DOHH2 (cell line): Measurements from ENCODE around the gene L3MBTL2.

Experiments
- H3F3A ChIP-seq: fragments of 200-600 bp; sonication (generic), shearing (Covaris generic); 2 replicates; pipeline ENCODE4 v1.6.0; 2016; ENCODE audit warnings: antibody characterized with exemption, mild to moderate bottlenecking; ENCODE audit not compliant: control insufficient read depth, insufficient read depth
- H3K27ac ChIP-seq: fragments of 200-600 bp; sonication (generic); 2 replicates; pipeline ENCODE4 v1.5.1; 2014; ENCODE audit warnings: low read depth, mild to moderate bottlenecking, low read length, moderate library complexity
- H3K27me3 ChIP-seq: fragments of 200-600 bp; sonication (generic); 2 replicates; pipeline ENCODE4 v1.6.1; 2014; ENCODE audit warnings: mild to moderate bottlenecking, low read length, mixed read lengths; ENCODE audit not compliant: control insufficient read depth
- H3K36me3 ChIP-seq: fragments of 200-600 bp; sonication (generic); 2 replicates; pipeline ENCODE4 v1.6.1; 2014; ENCODE audit warnings: mild to moderate bottlenecking, low read length, moderate library complexity, mixed read lengths; ENCODE audit not compliant: control insufficient read depth
- H3K4me1 ChIP-seq: fragments of 200-600 bp; sonication (generic); 2 replicates; pipeline ENCODE4 v1.6.1; 2014; ENCODE audit warnings: mild to moderate bottlenecking, low read length, mixed read lengths; ENCODE audit not compliant: control insufficient read depth
- H3K4me2 ChIP-seq: fragments of 200-600 bp; sonication (generic); 2 replicates; pipeline ENCODE4 v1.6.0; 2014; ENCODE audit warnings: mild to moderate bottlenecking, low read length, moderate library complexity
- H3K4me3 ChIP-seq: fragments of 200-600 bp; sonication (generic); 2 replicates; pipeline ENCODE4 v1.5.1; 2014; ENCODE audit warnings: mild to moderate bottlenecking, low read length, mixed read lengths
- H3K79me2 ChIP-seq: fragments of 200-600 bp; sonication (generic); 2 replicates; pipeline ENCODE4 v1.6.1; 2014; ENCODE audit warnings: mild to moderate bottlenecking, low read length, mixed read lengths; ENCODE audit not compliant: control insufficient read depth
- H3K9me2 ChIP-seq: fragments of 200-600 bp; sonication (generic); replicated peaks from 2 replicates; pipeline ENCODE4 v1.6.1; 2014; ENCODE audit warnings: mild to moderate bottlenecking, low read length, mixed read lengths; ENCODE audit not compliant: control insufficient read depth
- H3K9me3 ChIP-seq: fragments of 200-600 bp; sonication (generic); 2 replicates; pipeline ENCODE4 v1.6.1; 2014; ENCODE audit warnings: antibody characterized with exemption, low read length, mixed read lengths; ENCODE audit not compliant: control insufficient read depth, insufficient read depth
- H4K20me1 ChIP-seq: fragments of 200-600 bp; sonication (generic); 2 replicates; pipeline ENCODE4 v1.6.0; 2014; ENCODE audit warnings: low read depth, mild to moderate bottlenecking, antibody characterized with exemption, low read length, moderate library complexity; ENCODE audit not compliant: control insufficient read depth, insufficient read depth
- EZH2phosphoT487 ChIP-seq: fragments of 200-600 bp; sonication (generic); IDR thresholded peaks from 2 replicates; pipeline ENCODE4 v1.6.1; 2017; ENCODE audit warnings: borderline replicate concordance, mild to moderate bottlenecking, antibody characterized with exemption, low read length, moderate library complexity, mixed read lengths
- TF ChIP-seq, protein P1 (sequence below): fragments of 200-600 bp; sonication (generic); IDR thresholded peaks from one replicate; pipeline ENCODE4 v1.5.1; 2014; ENCODE audit warnings: antibody characterized with exemption, mild to moderate bottlenecking, low read depth, low read length; ENCODE audit not compliant: poor library complexity, severe bottlenecking

L3MBTL2 gene

DNA sequence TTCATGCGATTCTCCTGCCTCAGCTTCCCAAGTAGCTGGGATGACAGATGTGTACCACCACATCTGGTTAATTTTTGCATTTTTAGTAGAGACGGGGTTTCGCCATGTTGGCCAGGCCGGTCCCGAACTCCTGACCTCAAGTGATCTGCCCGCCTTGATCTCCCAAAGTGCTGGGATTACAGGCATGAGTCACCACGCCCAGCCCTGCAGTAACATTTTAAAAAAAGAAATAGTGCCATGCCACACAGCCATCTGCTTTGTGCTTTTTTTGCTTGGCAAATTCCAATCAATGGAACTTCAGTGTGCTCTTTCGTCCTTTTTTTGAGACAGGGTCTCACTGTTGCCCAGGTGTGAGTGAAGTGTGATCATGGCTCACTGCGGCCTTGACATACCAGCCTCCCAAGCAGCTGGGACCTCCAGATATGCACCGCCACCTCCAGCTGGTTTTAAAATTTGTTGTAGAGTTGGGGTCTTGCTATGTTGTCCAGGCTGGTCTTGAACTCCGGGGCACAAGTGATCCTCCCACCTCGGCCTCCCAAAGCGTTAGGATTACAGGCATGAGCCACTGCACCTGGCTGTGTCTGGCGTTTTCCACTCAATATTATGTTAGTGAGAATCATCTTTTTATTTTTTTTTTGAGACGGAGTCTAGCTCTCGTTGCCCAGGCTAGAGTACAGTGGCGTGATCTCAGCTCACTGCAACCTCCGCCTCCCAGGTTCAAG is 37.4 kb downstream of the L3MBTL2 start:
- Histone ChIP-seq H3K27me3 (no peaks in the 10 kb centered on the region), H4K20me1 (no peaks in the 10 kb centered on the region), H3K4me2 (no peak overlapping the region), H3F3A (peaks cover 10% of the 10 kb centered on the region; the same call in 1 of the 2 replicates), H3K9me3 (no peaks in the 10 kb centered on the region), H3K36me3 (peaks cover 20% of the 10 kb centered on the region), H3K79me2 (no peaks in the 10 kb centered on the region), H3K9me2 (no peaks in the 10 kb centered on the region), H3K4me3 (no peak overlapping the region), H3K4me1 (peaks cover 4% of the 10 kb centered on the region; the same call in 1 of the 2 replicates), H3K27ac (no peak overlapping the region)
- TF ChIP-seq, protein P1, sequence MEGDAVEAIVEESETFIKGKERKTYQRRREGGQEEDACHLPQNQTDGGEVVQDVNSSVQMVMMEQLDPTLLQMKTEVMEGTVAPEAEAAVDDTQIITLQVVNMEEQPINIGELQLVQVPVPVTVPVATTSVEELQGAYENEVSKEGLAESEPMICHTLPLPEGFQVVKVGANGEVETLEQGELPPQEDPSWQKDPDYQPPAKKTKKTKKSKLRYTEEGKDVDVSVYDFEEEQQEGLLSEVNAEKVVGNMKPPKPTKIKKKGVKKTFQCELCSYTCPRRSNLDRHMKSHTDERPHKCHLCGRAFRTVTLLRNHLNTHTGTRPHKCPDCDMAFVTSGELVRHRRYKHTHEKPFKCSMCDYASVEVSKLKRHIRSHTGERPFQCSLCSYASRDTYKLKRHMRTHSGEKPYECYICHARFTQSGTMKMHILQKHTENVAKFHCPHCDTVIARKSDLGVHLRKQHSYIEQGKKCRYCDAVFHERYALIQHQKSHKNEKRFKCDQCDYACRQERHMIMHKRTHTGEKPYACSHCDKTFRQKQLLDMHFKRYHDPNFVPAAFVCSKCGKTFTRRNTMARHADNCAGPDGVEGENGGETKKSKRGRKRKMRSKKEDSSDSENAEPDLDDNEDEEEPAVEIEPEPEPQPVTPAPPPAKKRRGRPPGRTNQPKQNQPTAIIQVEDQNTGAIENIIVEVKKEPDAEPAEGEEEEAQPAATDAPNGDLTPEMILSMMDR: no peak
- no peak for TF ChIP-seq EZH2phosphoT487

DNA sequence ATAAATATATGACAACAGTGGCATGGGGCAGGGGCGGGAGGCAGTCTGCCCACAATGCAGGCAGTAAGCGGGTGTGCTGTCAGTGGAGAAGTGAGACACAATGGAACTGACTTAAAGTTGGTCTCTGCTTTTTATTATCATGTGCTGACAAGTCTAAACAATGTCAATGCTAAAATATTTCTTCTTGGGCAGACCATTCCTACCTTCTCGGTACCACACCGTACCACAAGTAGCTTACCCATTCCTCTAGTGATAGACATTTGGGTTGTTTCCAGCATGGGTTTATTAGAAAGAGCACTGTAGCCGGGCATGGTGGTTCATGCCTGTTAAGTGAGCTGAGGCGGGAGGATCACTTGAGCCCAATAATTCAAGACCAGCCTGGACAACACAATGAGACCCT is 38.2 kb downstream of the L3MBTL2 start:
- no peak overlapping the region for H3K27ac ChIP-seq
- H3K4me3 ChIP-seq: no peak overlapping the region
- no peaks in the 10 kb centered on the region for H3K9me2 ChIP-seq
- no peaks in the 10 kb centered on the region for H3K27me3 ChIP-seq
- H3K4me2 ChIP-seq: no peak overlapping the region
- peaks cover 10% of the 10 kb centered on the region; the same call in 1 of the 2 replicates for H3F3A ChIP-seq
- H3K4me1 ChIP-seq: no peaks in the 10 kb centered on the region; the same call in 1 of the 2 replicates
- TF ChIP-seq, protein P1: no peak
- no peaks in the 10 kb centered on the region for H3K9me3 ChIP-seq
- H3K36me3 ChIP-seq: peaks cover 26% of the 10 kb centered on the region
- H3K79me2 ChIP-seq: no peaks in the 10 kb centered on the region
- H4K20me1 ChIP-seq: no peaks in the 10 kb centered on the region

DNA sequence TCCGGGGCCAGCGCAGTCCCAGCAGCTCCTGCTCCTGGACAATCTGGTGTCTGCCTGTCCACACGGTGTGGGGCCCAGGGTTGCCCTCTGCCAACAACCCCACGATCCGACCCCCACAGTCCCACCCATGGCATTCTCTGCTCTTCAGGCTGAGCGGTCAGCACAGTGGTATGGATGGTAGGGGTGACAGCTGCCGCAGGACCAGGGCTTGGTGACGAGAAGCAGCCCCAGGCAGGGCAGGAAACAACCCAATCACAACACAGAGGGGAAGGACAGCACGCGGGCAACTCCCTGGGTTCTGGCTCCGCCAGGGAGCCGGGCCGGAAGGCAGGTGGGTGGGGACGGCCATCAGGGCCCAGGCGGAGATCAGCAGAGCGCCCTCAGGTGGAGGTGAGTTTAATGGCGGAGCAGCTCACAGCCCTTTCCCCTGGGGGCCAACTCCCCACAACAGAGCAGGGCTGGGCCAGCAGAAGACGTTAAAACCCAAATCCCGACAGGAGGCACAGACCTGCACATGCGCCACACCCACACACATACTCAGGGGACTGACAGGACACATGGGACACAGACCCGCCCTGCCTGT is 40.9 kb downstream of the L3MBTL2 start:
- Histone ChIP-seq H3K4me2 (no peak overlapping the region), H3K79me2 (no peaks in the 10 kb centered on the region), H3F3A (peaks cover 10% of the 10 kb centered on the region; the same call in 1 of the 2 replicates), H3K36me3 (peaks cover 53% of the 10 kb centered on the region), H3K27ac (no peak overlapping the region), H3K27me3 (no peaks in the 10 kb centered on the region), H3K9me2 (no peaks in the 10 kb centered on the region), H3K4me3 (no peak overlapping the region), H3K9me3 (no peaks in the 10 kb centered on the region), H3K4me1 (no peaks in the 10 kb centered on the region), H4K20me1 (no peaks in the 10 kb centered on the region)
- no peak for TF ChIP-seq EZH2phosphoT487
- TF ChIP-seq, protein P1: no peak
